ENCODE data around the gene PARS2. TPM values are rescaled to one million over a fixed set of nuclear protein-coding genes. Genes with fewer than 3 reads are reported as not detected.
A peak's percentile ranks its signal among the peaks of the same experiment; 100 is the strongest.

The PARS2 gene
- total RNA-seq, 1 experiment from 2014 or later: 4.8 TPM

GRCh38 chr1:54742282-54742681 is 22.0 kb downstream of the PARS2 start:
- DNase-seq (ENCODE audit: extremely low read depth, low read depth): no peak

GRCh38 chr1:54741531-54741930 is 22.8 kb downstream of the PARS2 start:
- DNase-seq (ENCODE audit: extremely low read depth, low read depth): no peak

GRCh38 chr1:54738244-54738643 is 26.1 kb downstream of the PARS2 start:
- DNase-seq (ENCODE audit: extremely low read depth, low read depth): no peak

DNA sequence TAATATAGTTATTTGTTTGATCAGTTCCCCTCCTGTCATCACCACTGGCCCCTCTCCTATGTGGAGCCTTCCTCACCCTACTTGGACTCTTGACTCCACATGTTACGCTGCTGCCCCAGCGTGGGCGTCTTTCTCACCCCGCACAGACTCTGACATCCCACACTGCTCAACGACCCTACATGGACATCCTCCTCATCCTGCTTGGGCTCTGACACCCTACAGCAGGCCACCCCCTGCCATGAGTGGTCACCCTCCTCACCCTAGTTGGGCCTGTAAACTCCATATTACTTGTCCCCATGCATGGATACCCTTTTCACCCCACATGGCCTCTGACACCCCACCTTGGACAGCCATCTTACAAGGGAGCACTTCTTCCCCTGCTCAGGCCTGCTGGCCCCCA is 27.6 kb downstream of the PARS2 start:
- no peak for DNase-seq (ENCODE audit: extremely low read depth, low read depth)

DNA sequence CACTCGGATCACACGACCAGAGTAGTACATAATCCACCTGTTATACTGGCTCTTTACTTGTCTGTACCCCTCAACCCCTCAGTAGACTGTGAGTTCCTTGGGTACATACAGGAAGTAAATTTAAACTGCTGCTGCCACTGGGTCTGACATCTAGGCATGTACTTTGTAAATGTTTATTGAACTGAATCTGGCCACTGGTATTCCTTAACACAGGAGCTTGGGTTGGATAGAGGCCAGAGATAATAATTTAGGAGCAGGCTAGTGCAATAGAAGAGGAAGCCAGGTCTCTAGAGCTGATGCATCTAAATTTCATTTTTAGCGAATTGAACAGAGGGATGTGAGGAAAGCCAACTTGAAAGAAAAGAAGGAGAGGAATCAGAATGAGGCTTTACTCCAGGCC is 36.3 kb downstream of the PARS2 start:
- DNase-seq (ENCODE audit: extremely low read depth, low read depth): no peak

DNA sequence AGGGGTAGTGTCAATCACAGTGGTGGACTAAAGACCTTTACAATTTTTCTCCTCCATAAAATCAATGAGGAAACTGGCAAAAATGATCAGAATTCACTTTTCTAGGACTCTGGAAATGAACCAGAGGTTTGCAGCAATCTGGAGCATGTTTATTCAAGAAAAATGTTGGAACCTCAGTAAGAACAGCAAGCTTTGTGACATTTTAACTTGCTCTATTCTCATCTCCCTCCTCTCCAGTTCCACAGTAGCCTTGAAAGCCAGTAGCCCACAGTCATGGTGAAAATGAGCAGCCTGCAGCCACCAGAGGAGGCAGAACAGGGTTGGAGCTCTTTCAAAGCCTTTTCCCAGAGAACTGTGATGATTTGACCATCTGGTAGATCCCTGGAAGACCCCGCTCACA is 39.6 kb downstream of the PARS2 start:
- no peak for DNase-seq (ENCODE audit: extremely low read depth, low read depth)

DNA sequence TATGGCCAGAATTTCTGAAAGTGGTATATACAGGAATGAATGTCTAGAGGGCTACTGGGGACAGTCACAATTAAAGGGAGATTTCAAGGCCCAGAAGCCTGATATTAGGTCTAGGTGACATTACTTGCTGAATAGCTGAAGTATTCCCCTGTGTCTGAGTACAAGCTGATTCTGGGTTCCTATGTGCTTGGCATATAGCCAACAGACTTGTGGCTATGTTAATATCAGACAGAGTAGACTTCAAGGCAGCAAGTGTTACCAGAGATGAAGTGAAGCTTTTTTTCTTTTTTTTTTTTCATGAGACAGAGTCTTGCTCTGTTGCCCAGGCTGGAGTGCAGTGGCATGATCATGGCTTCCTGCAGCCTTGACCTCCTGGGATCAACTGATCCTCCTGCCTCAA is 40.3 kb downstream of the PARS2 start:
- no peak for DNase-seq (ENCODE audit: extremely low read depth, low read depth)

DNA sequence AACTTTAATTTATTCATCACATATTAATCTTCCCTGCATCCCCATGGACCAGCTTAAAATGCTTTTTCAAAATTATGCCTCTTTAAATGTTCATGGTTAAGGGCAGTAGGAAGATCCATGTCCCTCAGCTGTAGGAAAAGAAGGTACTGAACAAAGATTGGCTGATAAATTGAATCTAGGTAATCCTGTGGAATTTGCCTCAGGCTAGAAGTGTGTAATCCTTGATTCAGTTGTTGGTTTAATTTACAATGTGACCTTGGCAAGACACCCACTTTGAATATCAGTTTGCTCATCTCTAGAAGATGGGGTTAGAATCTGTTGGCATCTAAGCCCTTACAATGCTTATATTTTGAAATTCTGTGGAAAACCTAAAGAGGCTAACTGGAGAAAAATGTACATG is 42.6 kb downstream of the PARS2 start:
- DNase-seq (ENCODE audit: extremely low read depth, low read depth): no peak

DNA sequence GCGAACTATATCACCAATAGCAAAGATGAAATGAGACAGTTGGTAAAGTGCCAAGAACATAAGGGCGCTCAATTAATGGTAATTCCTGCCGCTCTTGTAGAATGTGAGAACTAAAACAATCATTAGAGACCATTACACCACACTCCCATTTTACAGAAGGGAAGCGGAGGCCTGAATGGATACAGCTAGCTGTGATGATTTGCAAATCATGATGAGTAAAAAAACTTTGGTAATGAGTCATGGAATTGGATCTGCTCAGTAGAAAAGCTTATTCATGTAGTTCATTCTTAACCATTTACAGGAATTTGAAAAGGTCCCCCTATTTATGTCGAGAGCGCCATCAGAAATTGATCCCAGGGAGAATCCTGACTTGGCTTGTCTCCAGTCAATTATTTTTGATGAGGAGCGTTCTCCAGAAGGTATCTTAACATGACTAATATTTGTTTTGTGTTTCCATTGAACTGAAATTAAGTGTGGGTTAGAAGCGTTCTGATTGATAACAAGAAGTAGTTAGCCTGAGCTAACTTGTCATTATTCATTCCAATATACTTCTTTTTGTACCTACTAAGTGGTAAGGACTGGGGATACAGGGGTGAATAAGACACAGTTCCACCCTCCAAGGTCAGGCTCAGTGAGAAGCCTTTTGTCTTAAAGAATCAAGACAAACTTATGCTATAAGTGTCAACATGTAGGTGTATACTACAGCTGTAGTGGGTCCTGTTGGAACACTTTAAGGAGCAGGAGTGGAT is 47.9 kb downstream of the PARS2 start:
- no peak for DNase-seq (ENCODE audit: extremely low read depth, low read depth)

DNA sequence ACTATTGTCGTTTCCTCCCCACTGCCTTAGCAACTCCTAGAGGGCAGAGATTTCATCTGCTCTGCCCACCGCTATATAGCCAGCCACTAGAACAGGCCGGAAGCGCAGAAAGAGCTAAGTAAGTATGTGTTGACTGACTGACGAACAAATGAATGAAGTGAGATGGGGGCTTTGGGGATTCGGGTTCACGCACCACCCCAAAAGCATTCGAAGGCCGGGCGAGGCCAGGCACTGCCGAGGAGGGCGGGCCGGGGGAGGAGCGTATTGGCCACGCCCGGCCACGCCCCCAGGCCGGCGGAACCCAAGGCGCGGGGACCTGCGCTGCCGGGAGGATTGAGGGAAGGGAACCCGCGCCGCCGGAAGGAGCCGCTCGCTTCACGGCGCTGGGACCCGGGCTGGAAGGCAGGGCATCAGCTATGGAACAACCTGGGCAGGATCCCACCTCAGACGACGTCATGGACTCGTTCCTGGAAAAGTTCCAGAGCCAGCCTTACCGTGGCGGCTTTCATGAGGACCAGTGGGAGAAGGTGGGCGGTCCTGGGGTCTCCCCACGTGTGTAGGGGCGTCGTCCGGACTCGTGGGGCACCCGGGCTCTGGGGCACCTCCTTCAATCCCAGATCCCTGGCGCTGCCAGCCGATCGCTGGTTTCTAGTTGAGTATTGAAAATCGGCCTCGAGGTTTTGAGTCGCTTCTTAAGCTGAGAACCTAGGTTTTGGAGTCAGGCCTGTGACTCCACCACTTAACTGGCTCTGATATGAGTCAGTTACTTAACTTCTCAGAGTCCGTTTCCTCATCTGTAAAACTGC is 48.6 kb downstream of the PARS2 start, which contains the start of gene TTC4:
Gene TTC4, plus strand, starts transcription at position 369 of the 806 bp plus-strand sequence. Its CDS starts 48 bp downstream, at position 417.
- DNase-seq (ENCODE audit: extremely low read depth, low read depth): peak; percentile 64

DNA sequence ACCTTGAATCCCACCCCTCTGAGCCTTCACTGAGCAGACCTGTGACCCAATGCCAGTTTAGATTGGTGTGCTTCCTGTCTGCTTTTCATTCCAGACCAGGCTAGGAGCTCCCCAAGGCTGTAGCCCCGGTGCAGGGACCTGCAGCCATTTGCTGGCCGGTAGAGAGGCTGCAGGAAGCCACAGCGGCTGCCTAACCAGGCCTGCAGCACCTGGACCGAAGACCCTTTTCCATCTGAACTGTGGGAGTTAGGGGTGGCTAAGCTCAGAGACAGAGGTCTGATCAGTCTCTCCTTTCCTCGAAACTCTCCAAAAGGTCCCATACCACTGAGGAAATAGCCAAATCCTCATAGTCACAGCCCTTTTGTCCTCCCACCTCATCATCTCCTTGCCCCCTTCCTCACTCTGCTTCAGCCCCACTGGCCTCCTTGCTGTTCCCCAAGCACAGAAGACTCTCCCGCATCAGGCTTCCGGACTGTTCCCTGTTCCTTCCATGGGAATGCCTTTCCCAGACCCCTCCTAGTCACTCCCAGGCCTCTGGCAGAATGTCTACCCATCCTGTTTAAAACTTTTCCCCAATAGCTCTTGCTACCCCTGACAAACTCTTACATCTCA is 49.3 kb downstream of the PARS2 start:
- no peak for DNase-seq (ENCODE audit: extremely low read depth, low read depth)

DNA sequence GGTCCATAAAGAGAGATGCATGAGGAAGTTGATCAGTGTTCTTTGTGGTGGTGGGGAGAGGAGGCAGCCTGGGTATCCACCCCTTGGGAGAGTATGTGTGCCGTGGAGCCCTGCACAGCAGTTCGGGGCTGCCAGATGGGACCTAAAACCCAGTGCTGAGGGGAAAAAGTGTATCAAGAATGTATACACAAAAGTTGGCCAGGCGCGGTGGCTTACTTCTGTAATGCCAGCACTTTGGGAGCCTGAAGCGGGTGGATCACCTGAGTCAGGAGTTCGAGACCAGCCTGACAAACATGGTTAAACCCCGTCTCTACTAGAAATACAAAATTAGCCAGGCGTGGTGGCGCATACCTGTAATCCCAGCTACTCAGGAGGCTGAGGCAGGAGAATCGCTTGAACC is 52.8 kb downstream of the PARS2 start:
- DNase-seq (ENCODE audit: extremely low read depth, low read depth): no peak

GRCh38 chr1:54710841-54711240 is 53.5 kb downstream of the PARS2 start:
- no peak for DNase-seq (ENCODE audit: extremely low read depth, low read depth)

DNA sequence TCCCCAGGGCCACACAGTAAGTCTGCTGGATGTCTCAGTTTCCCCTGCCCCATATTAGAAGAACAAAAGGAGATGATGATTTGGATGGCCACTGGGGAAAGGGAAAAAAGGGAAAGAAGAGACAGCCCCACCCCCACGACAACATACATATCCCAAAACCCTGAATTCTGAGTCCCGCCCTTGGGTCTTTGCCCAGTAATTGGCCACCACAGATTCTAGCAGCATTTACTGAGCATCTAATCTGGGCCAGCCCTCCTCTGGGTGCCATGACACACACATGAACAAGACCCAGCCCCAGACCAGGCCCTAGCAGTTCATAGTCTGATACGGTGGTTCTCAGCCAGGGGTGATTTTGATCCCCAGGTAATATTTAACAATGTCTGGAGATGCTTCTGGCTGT is 53.9 kb downstream of the PARS2 start:
- no peak for DNase-seq (ENCODE audit: extremely low read depth, low read depth)

- no peak for DNase-seq (ENCODE audit: extremely low read depth, low read depth)
Observed at GRCh38 chr1:54709547-54710292, 54.6 kb downstream of the PARS2 start.

- no peak for DNase-seq (ENCODE audit: extremely low read depth, low read depth)
Observed at GRCh38 chr1:54708385-54708784, 55.9 kb downstream of the PARS2 start.

Other genes starting within 250 kb of the PARS2 start
- 0.07 and 0.20 TPM in 2 replicates for gene ACOT11, start 216.3 kb downstream of the PARS2 start, total RNA-seq (2014; rRNA removed; shearing (Covaris generic))
- gene FAM151A, start 141.0 kb downstream of the PARS2 start, total RNA-seq (2014; rRNA removed; shearing (Covaris generic)): not detected in 2 replicates
- gene MROH7, start 122.7 kb downstream of the PARS2 start, total RNA-seq (2014; rRNA removed; shearing (Covaris generic)): not detected in 2 replicates
- 20.1 and 27.1 TPM in 2 replicates for gene TTC4, start 48.7 kb downstream of the PARS2 start, total RNA-seq (2014; rRNA removed; shearing (Covaris generic))
- gene TTC22, start 36.8 kb upstream of the PARS2 start, total RNA-seq (2014; rRNA removed; shearing (Covaris generic)): not detected in 2 replicates
- gene DHCR24, start 122.7 kb upstream of the PARS2 start, total RNA-seq (2014; rRNA removed; shearing (Covaris generic)): 5.1 and 5.4 TPM in 2 replicates
- gene TMEM61, start 216.1 kb upstream of the PARS2 start, total RNA-seq (2014; rRNA removed; shearing (Covaris generic)): not detected in 2 replicates
- gene BSND, start 234.4 kb upstream of the PARS2 start, total RNA-seq (2014; rRNA removed; shearing (Covaris generic)): not detected in 2 replicates